Immature natural killer cell (primary cell): ENCODE results near the gene B3GALNT2. TPM values are rescaled to one million over a fixed set of nuclear protein-coding genes. Genes with fewer than 3 reads are reported as not detected.

Source experiments
- DNase-seq, 3 donors: peaks; one replicate each; pipeline ENCODE4 v3.0.0; 2022; ENCODE audit warnings: mixed read lengths in 1 of 3
- H3K27ac Mint-ChIP-seq, 6 donors: one replicate each; pipeline ENCODE4 v1.8.0; 2020; ENCODE audit warnings: mixed read lengths in 6 of 6, mild to moderate bottlenecking in 5 of 6, inconsistent platforms in 4 of 6, moderate library complexity in 3 of 6
- H3K27me3 Mint-ChIP-seq, 3 donors: one replicate each; pipeline ENCODE4 v1.8.0; 2020 to 2021; ENCODE audit warnings: low read depth in 3 of 3, mild to moderate bottlenecking in 3 of 3, mixed read lengths in 3 of 3, moderate library complexity in 3 of 3, inconsistent platforms in 1 of 3
- H3K36me3 Mint-ChIP-seq, 3 donors: one replicate each; pipeline ENCODE4 v1.8.0; 2020; ENCODE audit warnings: mixed read lengths in 3 of 3, inconsistent platforms in 2 of 3, mild to moderate bottlenecking in 2 of 3
- H3K4me1 Mint-ChIP-seq, 2 donors: one replicate each; pipeline ENCODE4 v1.8.0; 2020; ENCODE audit warnings: inconsistent platforms in 2 of 2, mild to moderate bottlenecking in 2 of 2, mixed read lengths in 2 of 2, moderate library complexity in 1 of 2
- H3K4me3 Mint-ChIP-seq, 5 donors: one replicate each; pipeline ENCODE4 v1.8.0; 2020; ENCODE audit warnings: mild to moderate bottlenecking in 5 of 5, mixed read lengths in 5 of 5, inconsistent platforms in 3 of 5, moderate library complexity in 3 of 5
- H3K9me3 Mint-ChIP-seq, 6 donors: one replicate each; pipeline ENCODE4 v1.8.0; 2020; ENCODE audit warnings: mild to moderate bottlenecking in 6 of 6, mixed read lengths in 6 of 6, inconsistent platforms in 4 of 6, moderate library complexity in 3 of 6
- polyA plus RNA-seq, 3 donors: library from polyadenylated mRNA; unstranded; fragments of 300-500 nt; fragmentation: Illumina TruSeq; gene quantifications; one replicate each; pipeline ENCODE4 v1.2.3, GENCODE V29; 2021

The B3GALNT2 gene
- polyA plus RNA-seq, 3 donors from 2014 or later = 4.0 to 5.2 (median 4.9) TPM

- peaks cover 27 to 34% of the 10 kb centered on the region in 2 donors for H3K4me1 Mint-ChIP-seq
- peak overlapping the region in 2 of 6 donors; percentile 13 to 15 for H3K27ac Mint-ChIP-seq
- no peak for DNase-seq
- no peak overlapping the region for H3K4me3 Mint-ChIP-seq
- peaks cover 0 to 7% (median 6%) of the 10 kb centered on the region in 3 donors for H3K36me3 Mint-ChIP-seq
- H3K9me3 Mint-ChIP-seq = no peaks in the 10 kb centered on the region
- peaks cover 0 to 4% (median 0%) of the 10 kb centered on the region in 3 donors for H3K27me3 Mint-ChIP-seq
Measured at GRCh38 chr1:235426143-235426542, 78.1 kb downstream of the B3GALNT2 start.

GRCh38 chr1:235425357-235425756 lies 78.9 kb downstream of the B3GALNT2 start:
- Mint-ChIP-seq H3K4me1 (peaks cover 27 to 34% of the 10 kb centered on the region in 2 donors), H3K27me3 (peaks cover 0 to 4% (median 0%) of the 10 kb centered on the region in 3 donors), H3K36me3 (peaks cover 0 to 7% (median 6%) of the 10 kb centered on the region in 3 donors), H3K4me3 (no peak overlapping the region), H3K27ac (no peak overlapping the region), H3K9me3 (no peaks in the 10 kb centered on the region)
- DNase-seq = no peak

- Mint-ChIP-seq H3K36me3 (peaks cover 0 to 7% (median 6%) of the 10 kb centered on the region in 3 donors), H3K27me3 (peaks cover 0 to 4% (median 0%) of the 10 kb centered on the region in 3 donors), H3K9me3 (no peaks in the 10 kb centered on the region), H3K27ac (peak overlapping the region in 2 of 6 donors; percentile 58 to 71), H3K4me3 (peak overlapping the region in 4 of 5 donors; percentile 21 to 71 (median 34)), H3K4me1 (peaks cover 27 to 34% of the 10 kb centered on the region in 2 donors)
- no peak for DNase-seq
Measured at GRCh38 chr1:235424092-235424491, 80.2 kb downstream of the B3GALNT2 start.

GRCh38 chr1:235423214-235423652 lies 81.0 kb downstream of the B3GALNT2 start:
- H3K4me3 Mint-ChIP-seq = peak overlapping the region; percentile 46 to 71 (median 53)
- H3K4me1 Mint-ChIP-seq = peaks cover 27 to 34% of the 10 kb centered on the region in 2 donors
- H3K27me3 Mint-ChIP-seq = peaks cover 0 to 4% (median 0%) of the 10 kb centered on the region in 3 donors
- DNase-seq = peak; percentile 22 to 39 (median 37)
- H3K27ac Mint-ChIP-seq = peak overlapping the region; percentile 43 to 73 (median 69)
- H3K36me3 Mint-ChIP-seq = peaks cover 0 to 6% (median 5%) of the 10 kb centered on the region in 3 donors
- H3K9me3 Mint-ChIP-seq = no peaks in the 10 kb centered on the region

- H3K9me3 Mint-ChIP-seq = no peaks in the 10 kb centered on the region
- no peak for DNase-seq
- H3K27ac Mint-ChIP-seq = no peak overlapping the region
- H3K4me1 Mint-ChIP-seq = peaks cover 27 to 34% of the 10 kb centered on the region in 2 donors
- H3K36me3 Mint-ChIP-seq = peaks cover 0 to 6% (median 4%) of the 10 kb centered on the region in 3 donors
- no peak overlapping the region for H3K4me3 Mint-ChIP-seq
- H3K27me3 Mint-ChIP-seq = peaks cover 0 to 4% (median 0%) of the 10 kb centered on the region in 3 donors
Measured at GRCh38 chr1:235421751-235422150, 82.5 kb downstream of the B3GALNT2 start.

- peaks cover 2 to 4% (median 2%) of the 10 kb centered on the region in 3 donors for H3K27me3 Mint-ChIP-seq
- peaks cover 0 to 4% (median 0%) of the 10 kb centered on the region in 3 donors for H3K36me3 Mint-ChIP-seq
- H3K27ac Mint-ChIP-seq = no peak overlapping the region
- no peaks in the 10 kb centered on the region for H3K9me3 Mint-ChIP-seq
- peak; percentile 41 to 61 (median 56) for DNase-seq
- H3K4me3 Mint-ChIP-seq = no peak overlapping the region
- peaks cover 0 to 4% of the 10 kb centered on the region in 2 donors for H3K4me1 Mint-ChIP-seq
Measured at GRCh38 chr1:235417086-235417697, 87.1 kb downstream of the B3GALNT2 start.

GRCh38 chr1:235416662-235417049 lies 87.6 kb downstream of the B3GALNT2 start:
- Mint-ChIP-seq H3K4me3 (no peak overlapping the region), H3K27me3 (peaks cover 2 to 8% (median 4%) of the 10 kb centered on the region in 3 donors), H3K27ac (no peak overlapping the region), H3K4me1 (peaks cover 0 to 4% of the 10 kb centered on the region in 2 donors), H3K9me3 (no peaks in the 10 kb centered on the region), H3K36me3 (peaks cover 0 to 4% (median 0%) of the 10 kb centered on the region in 3 donors)
- no peak for DNase-seq

- Mint-ChIP-seq H3K4me1 (peaks cover 0 to 8% of the 10 kb centered on the region in 2 donors), H3K4me3 (no peak overlapping the region), H3K36me3 (peaks cover 0 to 4% (median 0%) of the 10 kb centered on the region in 3 donors), H3K27me3 (peaks cover 2 to 9% (median 5%) of the 10 kb centered on the region in 3 donors), H3K27ac (no peak overlapping the region), H3K9me3 (no peaks in the 10 kb centered on the region)
- peak; percentile 43 to 57 (median 53) for DNase-seq
Measured at GRCh38 chr1:235415008-235415904, 89.0 kb downstream of the B3GALNT2 start.

- peaks cover 2 to 9% (median 5%) of the 10 kb centered on the region in 3 donors for H3K27me3 Mint-ChIP-seq
- peak overlapping the region in 4 of 6 donors; percentile 47 to 80 (median 53) for H3K27ac Mint-ChIP-seq
- peaks cover 0 to 4% (median 0%) of the 10 kb centered on the region in 3 donors for H3K36me3 Mint-ChIP-seq
- DNase-seq = no peak
- H3K4me3 Mint-ChIP-seq = no peak overlapping the region
- H3K9me3 Mint-ChIP-seq = no peaks in the 10 kb centered on the region
- peaks cover 7 to 9% of the 10 kb centered on the region in 2 donors for H3K4me1 Mint-ChIP-seq
Measured at GRCh38 chr1:235411489-235412486, 92.5 kb downstream of the B3GALNT2 start.

GRCh38 chr1:235410467-235410866 lies 93.8 kb downstream of the B3GALNT2 start:
- Mint-ChIP-seq H3K27ac (no peak overlapping the region), H3K4me3 (no peak overlapping the region), H3K36me3 (peaks cover 0 to 4% (median 0%) of the 10 kb centered on the region in 3 donors), H3K27me3 (peaks cover 2 to 9% (median 5%) of the 10 kb centered on the region in 3 donors), H3K4me1 (peaks cover 7 to 9% of the 10 kb centered on the region in 2 donors), H3K9me3 (no peaks in the 10 kb centered on the region)
- DNase-seq = no peak

GRCh38 chr1:235409042-235409820 lies 95.0 kb downstream of the B3GALNT2 start:
- H3K4me3 Mint-ChIP-seq = no peak overlapping the region
- no peak for DNase-seq
- H3K27ac Mint-ChIP-seq = no peak overlapping the region
- H3K4me1 Mint-ChIP-seq = peaks cover 7 to 9% of the 10 kb centered on the region in 2 donors
- H3K9me3 Mint-ChIP-seq = no peaks in the 10 kb centered on the region
- peaks cover 0 to under 1% (median 0%) of the 10 kb centered on the region in 3 donors for H3K36me3 Mint-ChIP-seq
- H3K27me3 Mint-ChIP-seq = peaks cover under 1 to 9% (median 5%) of the 10 kb centered on the region in 3 donors

- DNase-seq = no peak
- Mint-ChIP-seq H3K4me3 (no peak overlapping the region), H3K4me1 (peaks cover 7 to 9% of the 10 kb centered on the region in 2 donors), H3K27ac (peak overlapping the region in 1 of 6 donors; percentile 19), H3K27me3 (peaks cover 0 to 9% (median 5%) of the 10 kb centered on the region in 3 donors), H3K36me3 (no peaks in the 10 kb centered on the region), H3K9me3 (no peaks in the 10 kb centered on the region)
Measured at GRCh38 chr1:235408503-235408960, 95.7 kb downstream of the B3GALNT2 start.
